HEK293 (cell line): ENCODE results near the gene PTBP1.

ENCODE experiments used
- CTCF ChIP-seq: fragments of 450-650 bp; formaldehyde crosslinking; IDR thresholded peaks from 2 replicates; pipeline ENCODE4 v1.5.1; 2016; ENCODE audit warnings: missing biosample characterization, missing genetic modification characterization
- ZNF785 ChIP-seq: fragments of 450-650 bp; formaldehyde crosslinking; IDR thresholded peaks from 2 replicates; pipeline ENCODE4 v1.5.1; 2016; ENCODE audit warnings: missing biosample characterization, missing genetic modification characterization

GRCh38 chr19:803686-804418, 6.6 kb downstream of the PTBP1 start:
- TF ChIP-seq CTCF (tag by site-specific recombination) = no peak
- no peak for TF ChIP-seq ZNF785 (tag by site-specific recombination)
